H1 (cell line): ENCODE measurements around the gene MGST2. TPM values are rescaled to one million over a fixed set of nuclear protein-coding genes. Genes with fewer than 3 reads are reported as not detected.

Experiments
- CTCF ChIA-PET: fragments of 300-600 bp; sonication (Branson Sonifier 250); formaldehyde crosslinking; loops from one replicate; lab custom pipeline; 2021; ENCODE audit not compliant: partially characterized antibody; lab: Charles Lee
- POLR2A ChIA-PET: fragments of 300-600 bp; sonication (Branson Sonifier 250); formaldehyde crosslinking; loops from one replicate; lab custom pipeline; 2021; ENCODE audit warnings: inconsistent platforms; ENCODE audit not compliant: partially characterized antibody; lab: Charles Lee
- DNase-seq, 2 experiments: peaks; one replicate each; pipeline versions ENCODE4 v3.0.0 to v3.0.0-alpha.2; 2010 to 2022; ENCODE audit warnings: low spot score in 2 of 2, low read depth in 1 of 2, mixed read lengths in 1 of 2
- FAIRE-seq: peaks from 2 replicates; lab custom pipeline; 2011; peaks lifted over from hg19 to GRCh38; lab: Jason Lieb, UNC
- H2AFZ ChIP-seq: 2 replicates; pipeline ENCODE4 v1.8.1; 2012; ENCODE audit warnings: low read length, inconsistent platforms
- H2AK5ac ChIP-seq: 2 replicates; pipeline ENCODE4 v1.6.1; 2013; ENCODE audit warnings: low read depth, low read length
- H2BK120ac ChIP-seq: replicated peaks from 2 replicates; pipeline ENCODE3; 2013; ENCODE audit warnings: low read depth, low read length, inconsistent platforms
- H2BK12ac ChIP-seq: 2 replicates; pipeline ENCODE4 v1.6.1; 2013; ENCODE audit warnings: low read depth, low read length
- H2BK15ac ChIP-seq: 2 replicates; pipeline ENCODE4 v1.6.1; 2013; ENCODE audit warnings: low read length
- H2BK20ac ChIP-seq: 2 replicates; pipeline ENCODE4 v1.6.1; 2013; ENCODE audit warnings: low read length
- H2BK5ac ChIP-seq: 2 replicates; pipeline ENCODE4 v1.6.1; 2013; ENCODE audit warnings: low read depth, low read length
- H3K14ac ChIP-seq: 2 replicates; pipeline ENCODE4 v1.6.1; 2013; ENCODE audit warnings: inconsistent platforms; ENCODE audit not compliant: insufficient read length
- H3K18ac ChIP-seq: 2 replicates; pipeline ENCODE4 v1.6.1; 2013; ENCODE audit warnings: low read length; ENCODE audit errors: extremely low read depth
- H3K23ac ChIP-seq: 2 replicates; pipeline ENCODE4 v1.6.1; 2013; ENCODE audit warnings: inconsistent platforms; ENCODE audit not compliant: insufficient read length
- H3K23me2 ChIP-seq: 2 replicates; pipeline ENCODE4 v1.6.1; 2013; ENCODE audit warnings: low read depth, low read length
- H3K27ac ChIP-seq: 2 replicates; pipeline ENCODE4 v1.6.1; 2011; ENCODE audit warnings: low read depth, low read length, inconsistent platforms
- H3K27me3 ChIP-seq, 4 experiments: replicated peaks in 1 of 4; 1 replicate in 1 of 4; 2 replicates in 3 of 4; pipeline versions ENCODE4 v1.6.1 to v1.8.1; 2011 to 2013; ENCODE audit warnings: low read length in 3 of 4, mild to moderate bottlenecking in 3 of 4, inconsistent platforms in 2 of 4, mixed read lengths in 2 of 4, moderate library complexity in 1 of 4; ENCODE audit not compliant: control insufficient read depth in 3 of 4, insufficient read depth in 3 of 4; ENCODE audit errors: extremely low read depth in 1 of 4
- H3K36me3 ChIP-seq, 4 experiments: 2 replicates each; pipeline versions ENCODE4 v1.6.1 to v1.8.1; 2011 to 2013; ENCODE audit warnings: mild to moderate bottlenecking in 4 of 4, low read length in 3 of 4, moderate library complexity in 2 of 4, control low read depth in 1 of 4, inconsistent platforms in 1 of 4; ENCODE audit not compliant: insufficient read depth in 4 of 4, control insufficient read depth in 2 of 4
- H3K4ac ChIP-seq: replicated peaks from 2 replicates; pipeline ENCODE3; 2013; ENCODE audit warnings: low read length, low read depth, mixed read lengths, inconsistent platforms; ENCODE audit not compliant: insufficient read length
- H3K4me1 ChIP-seq, 4 experiments: replicated peaks in 1 of 4; 1 replicate in 1 of 4; 2 replicates in 3 of 4; pipeline versions ENCODE4 v1.6.1 to v1.8.1; 2011 to 2013; ENCODE audit warnings: low read length in 3 of 4, inconsistent platforms in 2 of 4, mixed read lengths in 1 of 4; ENCODE audit not compliant: insufficient read depth in 4 of 4, control insufficient read depth in 3 of 4
- H3K4me2 ChIP-seq, 2 experiments: 2 replicates each; pipeline versions ENCODE4 v1.6.1 to v1.8.1; 2011 to 2013; ENCODE audit warnings: low read depth in 2 of 2, low read length in 2 of 2, control low read depth in 1 of 2, inconsistent platforms in 1 of 2, mild to moderate bottlenecking in 1 of 2; ENCODE audit not compliant: insufficient read depth in 1 of 2
- H3K4me3 ChIP-seq, 4 experiments: fragments of 200-600, 300-600 bp in 1 of 4; sonication (generic), shearing (Covaris generic), sonication (Bioruptor Twin) in 1 of 4; 2 replicates each; pipeline versions ENCODE4 v1.5.1 to v1.8.1; 2011 to 2016; ENCODE audit warnings: low read length in 4 of 4, low read depth in 3 of 4, control low read depth in 2 of 4, inconsistent platforms in 2 of 4, mild to moderate bottlenecking in 2 of 4, mixed read lengths in 1 of 4, moderate library complexity in 1 of 4; ENCODE audit not compliant: insufficient read depth in 2 of 4; ENCODE audit errors: extremely low read depth in 1 of 4
- H3K56ac ChIP-seq: replicated peaks from 2 replicates; pipeline ENCODE3; 2013; ENCODE audit warnings: low read depth, mild to moderate bottlenecking, mixed read lengths, low read length, inconsistent platforms; ENCODE audit not compliant: insufficient read length
- H3K79me1 ChIP-seq: 2 replicates; pipeline ENCODE4 v1.6.1; 2013; ENCODE audit warnings: low read depth, low read length, control low read depth
- H3K79me2 ChIP-seq, 2 experiments: 2 replicates each; pipeline versions ENCODE4 v1.6.1 to v1.8.1; 2012 to 2013; ENCODE audit warnings: low read length in 2 of 2, mild to moderate bottlenecking in 2 of 2, inconsistent platforms in 1 of 2; ENCODE audit not compliant: insufficient read depth in 2 of 2, control insufficient read depth in 1 of 2
- H3K9ac ChIP-seq, 4 experiments: replicated peaks in 1 of 4; 1 replicate in 1 of 4; 2 replicates in 3 of 4; pipeline versions ENCODE4 v1.6.1 to v1.8.1; 2011 to 2013; ENCODE audit warnings: low read depth in 3 of 4, low read length in 3 of 4, control low read depth in 2 of 4, mild to moderate bottlenecking in 2 of 4, moderate library complexity in 2 of 4, inconsistent platforms in 1 of 4; ENCODE audit errors: extremely low read depth in 1 of 4
- H3K9me3 ChIP-seq, 2 experiments: 2 replicates each; pipeline versions ENCODE4 v1.6.1 to v1.8.1; 2012 to 2013; ENCODE audit warnings: mild to moderate bottlenecking in 2 of 2, moderate library complexity in 2 of 2, control low read depth in 1 of 2, inconsistent platforms in 1 of 2, low read depth in 1 of 2, low read length in 1 of 2, mixed read lengths in 1 of 2; ENCODE audit not compliant: insufficient read depth in 2 of 2
- H4K20me1 ChIP-seq, 2 experiments: replicated peaks in 1 of 2; 2 replicates each; pipeline versions ENCODE3 to v1.8.1; 2011 to 2013; ENCODE audit warnings: inconsistent platforms in 2 of 2, low read length in 2 of 2, mild to moderate bottlenecking in 1 of 2; ENCODE audit not compliant: insufficient read depth in 2 of 2, control insufficient read depth in 1 of 2
- H4K5ac ChIP-seq: 2 replicates; pipeline ENCODE4 v1.6.1; 2013; ENCODE audit warnings: low read length, low read depth, mixed read lengths, inconsistent platforms; ENCODE audit not compliant: insufficient read length
- H4K8ac ChIP-seq: 2 replicates; pipeline ENCODE4 v1.8.0; 2013; ENCODE audit warnings: mild to moderate bottlenecking, moderate library complexity, low read length, inconsistent platforms; ENCODE audit not compliant: insufficient read depth; ENCODE audit errors: extremely low read depth
- H4K91ac ChIP-seq: replicated peaks from 2 replicates; pipeline ENCODE3; 2013; ENCODE audit warnings: low read length, mixed read lengths, inconsistent platforms; ENCODE audit not compliant: insufficient read length
- CREB1 ChIP-seq: IDR thresholded peaks from 2 replicates; pipeline ENCODE4 v1.6.1; 2012; ENCODE audit warnings: inconsistent platforms
- POLR2A ChIP-seq, 2 experiments: IDR thresholded peaks; 1 replicate in 1 of 2; 2 replicates in 1 of 2; pipeline ENCODE4 v1.6.1; 2011; ENCODE audit warnings: low read depth in 2 of 2, low read length in 2 of 2, mild to moderate bottlenecking in 2 of 2; ENCODE audit errors: control extremely low read depth in 1 of 2
- POU5F1 ChIP-seq: IDR thresholded peaks from 2 replicates; pipeline ENCODE4 v1.6.1; 2011; ENCODE audit warnings: low read depth, mild to moderate bottlenecking, low read length, moderate library complexity
- SP2 ChIP-seq: IDR thresholded peaks from 2 replicates; pipeline ENCODE4 v1.6.1; 2012; ENCODE audit warnings: mild to moderate bottlenecking, low read length, inconsistent platforms
- TCF12 ChIP-seq: IDR thresholded peaks from 2 replicates; pipeline ENCODE4 v1.6.1; 2011; ENCODE audit warnings: low read depth, mild to moderate bottlenecking, low read length
- WGBS, 2 experiments: shearing (Covaris generic) in 1 of 2; methylation state at CpG; one replicate each; pipeline versions ENCODE4 v1.1.6 to v1.1.7; 2013 to 2015; ENCODE audit warnings: low lambda C conversion rate in 2 of 2, mixed read lengths in 2 of 2, inconsistent platforms in 1 of 2, low coverage in 1 of 2, missing lambda C conversion rate in 1 of 2; ENCODE audit not compliant: insufficient replicate concordance in 2 of 2, insufficient coverage in 1 of 2, insufficient read length in 1 of 2; ENCODE audit errors: extremely low coverage in 1 of 2, missing lambda C conversion rate in 1 of 2; 5-methylcytosine and 5-hydroxymethylcytosine counted together
- polyA plus RNA-seq, 7 experiments: library from polyadenylated mRNA; depleted of rRNA in 3 of 7; stranded (reverse) in 5 of 7; unstranded in 2 of 7; fragments of >200 nt in 5 of 7; fragments of 200-250 nt in 2 of 7; gene quantifications; 1 replicate in 5 of 7; 2 replicates in 1 of 7; 4 replicates in 1 of 7; pipeline versions ENCODE4 v1.2.1 to v1.2.3, GENCODE V29; 2011 to 2013; ENCODE audit warnings: missing spikeins in 2 of 7, mixed read lengths in 2 of 7
- total RNA-seq: library from RNA; stranded (reverse); fragmentation: NEBNext Ultra II Directional; extraction: Animal tissue kit (Norgen Biotek cat#: 25700); gene quantifications from 2 replicates; pipeline ENCODE4 v1.2.1, GENCODE V29; 2021

Gene MGST2
- total and polyA plus RNA-seq, 2 of the 8 experiments (the other 6 are each of a cell fraction or from before 2014, with no cell fraction given): 8.0 to 13.6 TPM

DNA sequence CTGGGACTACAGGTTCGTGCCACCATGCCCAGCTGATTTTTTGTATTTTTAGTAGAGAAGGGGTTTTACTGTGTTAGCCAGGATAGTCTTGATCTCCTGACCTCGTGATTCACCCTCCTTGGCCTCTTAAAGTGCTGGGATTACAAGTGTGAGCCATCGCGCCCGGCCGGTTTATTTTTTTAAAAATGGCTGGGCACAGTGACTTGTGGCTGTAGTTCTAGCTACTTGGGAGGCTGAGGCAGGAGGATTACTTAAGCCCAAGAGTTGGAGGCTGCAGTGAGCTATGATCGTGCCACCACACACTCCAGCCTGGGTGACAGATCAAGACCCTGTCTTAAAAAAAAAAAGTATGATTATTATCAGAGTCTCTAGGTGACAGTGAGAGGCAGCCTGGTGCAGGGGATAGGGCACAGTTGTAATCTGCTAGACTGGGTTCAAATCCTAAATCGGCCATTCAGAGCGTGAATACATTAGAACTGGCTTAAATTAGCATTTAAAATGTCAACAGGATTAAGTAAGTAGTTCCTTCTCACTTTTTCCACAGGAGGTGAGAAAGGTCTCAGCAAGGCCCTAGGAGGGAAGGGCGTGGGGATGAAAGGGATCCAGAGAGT is 435 bp upstream of the MGST2 start:
- Histone ChIP-seq H3K18ac (no peak overlapping the region; the same call in 1 of the 2 replicates), H2BK15ac (no peak overlapping the region), H3K23ac (no peak overlapping the region), H3K9ac (no peak overlapping the region), H3K36me3 (no peaks in the 10 kb centered on the region), H4K20me1 (no peaks in the 10 kb centered on the region), H3K4ac (no peak overlapping the region), H4K8ac (0 out of 2 replicates have a peak overlapping the region, but pooled peaks have one; percentile 63), H3K23me2 (peaks cover 2% of the 10 kb centered on the region; the same call in 1 of the 2 replicates), H3K56ac (no peak overlapping the region), H2BK120ac (peak overlapping the region; percentile 35), H2BK12ac (peak overlapping the region; percentile 51; the same call in 1 of the 2 replicates), H3K27me3 (no peaks in the 10 kb centered on the region; a peak in 1 of 7 replicates), H4K5ac (no peak overlapping the region), H3K9me3 (no peaks in the 10 kb centered on the region), H3K4me2 (peak overlapping the region; percentile 78 to 82), H2AK5ac (no peak overlapping the region), H3K79me1 (no peaks in the 10 kb centered on the region), H3K27ac (no peak overlapping the region; the same call in 1 of the 2 replicates), H3K4me1 (peaks cover 0 to 3% (median 0%) of the 10 kb centered on the region in 4 experiments; a peak in 3 of 7 replicates), H2BK5ac (no peak overlapping the region), H3K14ac (no peak overlapping the region), H2AFZ (peak overlapping the region; percentile 90), H3K4me3 (peak overlapping the region; percentile 35 to 65 (median 44); a peak in 7 of 8 replicates), H4K91ac (no peak overlapping the region), H2BK20ac (no peak overlapping the region), H3K79me2 (no peaks in the 10 kb centered on the region)
- WGBS, 2 experiments: 82% methylated on average over 10 of the region's 10 CpGs; no CpG with 5 or more reads in 1 of the 2 experiments
- DNase-seq (no peak), FAIRE-seq (no peak)
- POLR2A ChIA-PET: no interaction called here
- CTCF ChIA-PET: interaction anchor here (1.0 to 21.5 kb wide), 10 partner anchors 12 to 615 kb away, joined by 3 to 239 read pairs (median 3); no protein-coding TSS in a partner anchor
- TF ChIP-seq TCF12 (no peak), POLR2A (IDR thresholded peaks at IDR 0.05; ENCODE audit: control extremely low read depth in 1 of 2, low read depth in 2 of 2, low read length in 2 of 2) (no peak), SP2 (no peak), CREB1 (no peak), POU5F1 (no peak)
